Ureter (tissue), 1 donor: ENCODE data around the gene PRKCD. TPM values are rescaled to one million over a fixed set of nuclear protein-coding genes. Genes with fewer than 3 reads are reported as not detected.
A peak's percentile ranks its signal among the peaks of the same experiment; 100 is the strongest.

Experiments used
- DNase-seq: peaks from one replicate; pipeline ENCODE4 v3.0.0-alpha.2; 2020; ENCODE audit warnings: low spot score
- total RNA-seq: library from RNA; stranded (reverse); gene quantifications from one replicate; pipeline ENCODE4 v1.2.4, GENCODE V29; 2023
- donor health status: DM: yes; HTN: yes; CAD: no.

PRKCD gene
- total RNA-seq, 1 donor from 2014 or later: 82.2 TPM

DNA sequence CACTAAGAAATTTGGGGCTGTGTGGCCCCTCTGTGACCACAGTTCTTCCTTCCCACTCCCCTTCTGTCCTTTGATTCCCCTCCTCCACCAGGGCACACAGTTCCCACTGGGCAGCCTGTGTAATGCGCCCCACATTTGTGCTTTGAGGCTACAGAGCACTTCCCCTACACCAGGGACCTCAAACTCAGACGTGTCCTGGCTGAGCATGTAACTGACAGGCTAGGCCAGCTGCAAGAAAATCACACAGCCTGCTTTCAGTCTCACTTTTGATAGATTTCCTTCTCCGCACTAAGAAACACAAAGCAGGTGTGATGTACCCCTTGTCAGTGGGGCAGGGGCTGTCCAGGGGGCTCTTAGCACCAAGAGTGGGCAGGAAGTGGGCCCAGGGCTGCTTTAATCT, 29.6 kb downstream of the PRKCD start:
- DNase-seq: no peak

DNA sequence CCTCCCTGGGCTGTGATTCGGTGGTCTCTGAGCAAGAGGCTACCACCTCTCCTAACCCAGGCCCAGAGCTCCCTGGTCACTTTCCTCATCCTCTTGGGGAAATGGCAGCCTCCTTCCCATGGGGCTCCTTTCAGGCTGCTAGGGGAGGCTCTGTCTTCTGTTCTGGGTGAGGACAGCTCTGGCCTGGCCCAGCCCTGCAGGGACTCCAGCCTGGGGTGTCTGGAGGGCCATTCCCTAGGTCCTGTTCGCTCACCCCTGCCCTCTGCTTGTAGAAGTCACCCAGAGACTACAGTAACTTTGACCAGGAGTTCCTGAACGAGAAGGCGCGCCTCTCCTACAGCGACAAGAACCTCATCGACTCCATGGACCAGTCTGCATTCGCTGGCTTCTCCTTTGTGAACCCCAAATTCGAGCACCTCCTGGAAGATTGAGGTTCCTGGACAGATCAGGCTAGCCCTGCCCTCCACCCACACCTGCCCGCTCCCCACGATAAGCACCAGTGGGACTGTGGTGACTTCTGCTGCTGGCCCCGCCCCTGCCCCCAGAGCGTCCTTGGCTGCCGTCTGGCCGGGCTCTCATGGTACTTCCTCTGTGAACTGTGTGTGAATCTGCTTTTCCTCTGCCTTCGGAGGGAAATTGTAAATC, 30.9 kb downstream of the PRKCD start:
- no peak for DNase-seq

DNA sequence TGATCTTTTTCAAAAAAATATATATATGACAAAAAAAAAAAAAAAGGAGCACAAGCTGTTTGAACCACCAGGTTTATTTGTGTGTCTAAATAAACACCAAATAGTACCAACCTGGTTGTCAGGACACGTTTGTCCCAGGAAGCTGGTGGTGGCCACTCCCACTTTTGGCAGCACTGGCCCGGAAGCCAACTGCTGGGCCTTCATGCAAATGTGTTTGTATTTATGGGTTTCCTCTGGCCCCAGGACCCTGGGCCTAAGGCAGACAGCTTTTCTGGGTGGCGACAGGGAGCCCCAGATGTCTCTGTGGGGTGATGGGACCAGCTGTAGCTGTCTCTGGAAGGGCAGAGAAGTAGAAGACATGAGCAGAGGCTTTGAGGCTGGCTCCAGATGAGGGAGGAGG, 31.6 kb downstream of the PRKCD start:
- no peak for DNase-seq

DNA sequence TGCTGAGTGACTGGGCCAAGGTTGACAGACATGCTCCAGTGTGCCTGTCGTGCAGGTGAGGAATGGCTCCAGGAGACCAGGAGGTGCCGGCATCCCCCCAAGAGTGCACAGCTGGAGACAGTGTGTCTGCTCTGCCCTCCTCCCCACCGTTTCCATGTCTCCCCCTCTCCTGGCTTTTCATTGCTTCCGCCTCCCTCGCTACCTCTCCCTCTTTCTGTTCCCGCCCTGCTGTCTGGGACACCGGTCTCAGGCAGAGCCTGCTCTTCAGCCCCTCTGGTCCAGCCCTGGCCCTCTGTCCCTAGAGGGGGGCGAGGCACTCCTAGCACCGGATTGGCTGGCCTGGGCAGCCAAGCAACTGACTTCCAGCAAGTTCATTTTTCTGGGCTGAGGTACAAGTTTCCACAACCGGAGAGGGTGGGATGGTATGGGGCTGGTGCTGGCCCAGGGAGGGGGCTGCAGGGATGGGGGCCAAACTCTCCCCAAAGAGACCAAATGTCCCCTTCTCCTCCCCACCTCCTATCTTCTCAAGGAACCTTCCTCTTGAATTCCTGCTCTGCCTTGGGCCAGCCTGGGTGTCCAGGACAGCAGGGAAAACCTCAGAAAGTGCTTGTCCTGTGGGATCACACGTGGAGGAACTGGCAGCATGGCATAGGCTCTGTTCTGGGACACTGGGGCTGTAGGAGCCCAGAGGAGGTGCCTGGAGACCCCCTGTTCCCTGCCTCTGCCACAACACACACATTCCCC, 32.6 kb downstream of the PRKCD start:
- DNase-seq: peak; percentile 76

DNA sequence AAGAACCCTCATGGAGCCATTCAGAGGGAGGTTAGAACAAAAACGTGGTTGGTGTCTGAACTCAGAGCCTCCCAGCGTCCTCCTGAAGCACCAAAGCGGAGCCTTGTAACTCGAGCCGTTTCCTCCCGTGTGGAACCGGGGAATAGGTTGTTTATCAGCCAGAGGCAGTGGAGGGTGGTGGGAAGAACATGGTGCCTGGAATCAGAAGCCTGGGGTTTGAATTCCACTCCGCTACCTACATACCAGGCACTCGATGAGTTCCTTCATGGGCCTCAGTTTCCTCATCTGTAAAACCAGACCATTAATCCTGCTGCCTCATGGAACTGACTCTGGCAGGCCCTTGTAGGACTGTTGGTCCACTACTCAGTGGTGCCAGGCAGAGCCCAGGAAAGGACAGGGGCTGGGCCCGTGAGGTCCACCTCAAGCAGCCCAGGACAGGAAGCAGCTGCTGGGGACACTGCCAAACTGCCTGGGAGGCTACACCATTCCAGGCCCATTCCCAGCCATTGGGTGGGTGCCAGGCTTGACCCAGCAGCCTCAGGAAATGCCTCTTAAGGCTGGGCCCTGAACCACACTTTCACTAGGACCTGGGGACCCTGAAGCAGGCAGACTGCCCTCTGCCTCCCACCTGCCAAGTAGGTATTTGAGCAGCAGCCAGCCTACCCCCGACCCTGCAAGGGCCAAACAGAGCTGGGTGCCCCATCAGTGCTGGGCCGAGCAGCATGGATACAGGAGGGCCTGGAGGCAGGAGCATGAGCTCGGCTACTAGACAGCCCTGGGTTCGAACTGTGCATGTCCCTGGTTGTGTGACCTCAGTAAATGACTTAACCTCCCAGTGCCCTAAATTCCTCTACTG, 33.4 kb downstream of the PRKCD start:
- peak; percentile 85 for DNase-seq

DNA sequence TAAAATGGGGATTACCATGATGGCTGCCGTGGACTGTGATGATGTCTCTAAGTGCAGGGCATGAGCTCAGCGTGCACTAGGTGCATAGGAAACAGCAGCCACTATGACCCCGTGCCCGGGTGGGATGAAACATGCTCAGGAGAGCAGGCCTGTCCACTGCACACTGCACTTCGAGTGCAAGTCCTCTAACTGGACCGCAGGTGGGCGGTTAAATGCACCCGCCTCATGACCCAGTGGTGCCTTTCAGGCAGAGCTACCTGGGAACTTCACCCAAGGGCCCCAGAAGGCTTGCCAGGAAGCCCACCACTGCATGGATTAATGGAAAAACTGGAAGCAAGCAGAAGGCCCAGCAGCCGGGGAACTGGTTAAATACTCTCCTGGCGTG, 34.0 kb downstream of the PRKCD start:
- DNase-seq: no peak

DNA sequence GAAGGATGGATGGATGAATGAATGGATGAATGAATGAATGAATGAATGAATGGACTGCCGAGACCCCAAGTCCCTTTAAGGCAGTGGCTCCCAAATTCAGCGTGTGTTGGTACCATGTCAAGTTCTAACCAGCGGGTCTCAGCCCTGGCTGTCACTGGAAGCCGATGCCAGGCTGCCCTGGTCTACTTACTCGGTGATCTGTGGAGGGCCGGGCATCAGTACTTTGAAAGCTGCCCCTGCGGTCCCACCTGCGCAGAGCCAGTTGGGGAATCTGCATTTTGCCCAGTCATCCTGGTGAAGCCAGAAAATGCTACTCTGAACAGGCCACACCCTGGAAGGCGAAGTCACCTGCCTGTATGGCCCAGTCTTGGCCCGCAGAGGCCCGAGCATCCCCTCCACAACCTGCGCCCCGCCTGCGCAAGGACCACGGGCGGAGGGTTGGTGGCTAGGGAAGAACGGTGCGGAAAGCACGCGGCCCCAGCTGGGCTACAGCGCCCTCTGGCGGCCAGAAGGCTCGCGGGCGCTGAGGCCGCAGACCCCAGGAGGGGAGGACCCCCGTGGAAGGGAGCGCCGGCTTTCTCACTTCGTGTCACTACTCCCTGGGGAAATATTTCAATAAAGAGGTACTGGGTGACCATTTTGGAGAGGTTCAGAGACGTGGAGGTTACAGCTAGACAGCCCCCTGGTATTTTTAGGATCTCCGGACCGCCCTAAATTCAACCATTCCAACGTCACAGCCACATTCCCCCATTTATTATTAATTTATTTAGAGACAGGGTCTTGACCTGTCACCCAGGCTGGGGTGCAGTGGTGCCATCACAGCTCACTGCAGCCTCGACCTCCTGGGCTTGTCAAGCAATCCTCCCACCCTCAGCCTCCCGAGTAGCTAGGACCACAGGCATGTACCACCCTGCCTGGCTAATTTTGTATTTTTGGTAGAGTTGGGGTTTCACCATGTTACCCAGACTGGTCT, 34.9 kb downstream of the PRKCD start:
- no peak for DNase-seq

DNA sequence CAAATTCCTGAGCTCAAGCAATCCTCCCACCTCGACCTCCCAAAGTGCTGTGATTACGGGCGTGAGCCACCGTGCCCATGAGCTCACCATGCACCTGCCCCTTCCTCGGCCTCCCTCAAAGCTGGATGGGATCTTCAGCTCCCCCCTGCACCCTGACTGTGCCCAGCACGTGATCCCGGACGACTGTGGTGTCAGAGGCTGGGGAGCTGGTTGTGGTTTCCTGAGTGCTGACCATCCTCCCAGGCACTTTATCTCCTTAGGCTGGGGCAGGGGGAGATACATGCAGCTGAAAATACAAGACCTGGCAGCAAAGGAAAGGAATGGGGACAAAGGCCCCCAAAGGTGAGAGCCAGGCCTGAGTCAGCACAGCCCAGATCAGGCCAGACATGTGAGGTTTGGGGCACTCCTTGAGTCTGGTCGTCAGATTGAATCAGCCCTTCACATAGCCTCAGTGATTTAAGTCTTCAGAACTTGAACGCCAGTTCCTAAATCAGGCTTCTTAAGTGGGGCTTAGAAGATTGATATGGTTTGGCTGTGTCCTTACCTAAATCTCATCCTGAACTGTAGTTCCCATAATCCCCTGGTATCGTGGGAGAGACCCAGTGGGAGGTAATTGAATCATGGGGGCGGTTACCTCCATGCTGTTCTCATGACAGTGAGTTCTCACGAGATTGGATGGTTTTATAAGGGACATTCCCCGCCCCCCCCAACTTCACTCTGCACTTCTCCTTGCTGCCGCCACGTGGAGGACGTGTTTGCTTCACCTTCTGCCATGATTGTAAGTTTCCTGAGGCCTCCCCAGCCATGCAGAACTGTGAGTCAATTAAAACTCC, 35.8 kb downstream of the PRKCD start:
- DNase-seq: no peak

DNA sequence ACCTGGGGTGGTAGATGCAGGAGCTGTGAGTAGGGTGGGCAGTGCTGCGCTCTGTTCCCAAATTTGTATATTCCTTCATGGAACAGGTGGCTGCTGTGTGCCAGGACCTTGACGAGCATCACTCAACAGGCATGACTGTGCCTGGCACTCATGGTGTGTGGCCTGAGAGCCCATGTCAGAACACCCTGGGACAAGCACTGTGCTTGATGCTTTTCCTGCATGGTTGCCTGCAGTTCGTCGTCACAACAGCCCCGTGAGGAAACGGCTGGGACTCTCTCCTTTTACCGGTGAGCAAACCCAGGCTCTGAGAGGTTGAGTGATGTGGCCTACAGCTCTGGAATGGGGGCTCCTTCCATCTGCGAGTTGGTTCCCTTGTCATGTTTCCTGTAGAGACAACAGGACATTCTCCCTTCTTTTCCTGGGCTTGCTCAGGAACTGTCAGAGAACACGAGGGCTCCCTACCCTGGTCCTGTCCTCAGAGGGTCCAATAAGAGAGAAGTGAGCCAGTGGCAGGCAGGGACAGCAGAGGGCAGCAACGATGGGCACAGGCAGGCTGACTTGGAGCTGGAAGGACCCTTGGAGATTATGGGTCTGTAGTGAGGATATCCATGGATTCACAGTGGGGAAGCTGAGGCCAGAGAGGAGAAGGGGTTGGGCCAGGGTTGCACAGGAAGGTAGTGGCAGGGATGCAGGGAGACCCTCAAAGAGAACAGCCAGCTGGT, 37.4 kb downstream of the PRKCD start:
- DNase-seq: no peak

DNA sequence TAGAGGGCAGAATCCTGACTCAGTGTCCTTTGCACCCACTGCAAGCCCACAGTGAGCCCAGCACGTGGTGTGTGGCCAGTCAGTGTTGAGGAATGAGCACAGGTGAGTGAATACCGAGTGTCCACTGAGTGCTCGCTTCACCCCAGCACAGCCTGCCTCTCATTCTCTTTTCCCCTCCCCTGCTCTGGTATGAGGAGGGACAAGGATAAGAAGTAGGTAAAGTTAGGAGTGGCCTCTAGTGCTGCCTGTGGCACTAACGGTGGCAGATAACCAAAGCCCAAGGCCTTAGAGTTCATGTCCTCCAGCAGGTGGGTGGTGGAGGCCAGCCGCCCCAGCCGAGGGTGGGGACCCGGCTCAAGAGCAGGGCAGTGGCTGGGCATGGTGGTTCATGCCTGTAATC, 38.0 kb downstream of the PRKCD start:
- no peak for DNase-seq

DNA sequence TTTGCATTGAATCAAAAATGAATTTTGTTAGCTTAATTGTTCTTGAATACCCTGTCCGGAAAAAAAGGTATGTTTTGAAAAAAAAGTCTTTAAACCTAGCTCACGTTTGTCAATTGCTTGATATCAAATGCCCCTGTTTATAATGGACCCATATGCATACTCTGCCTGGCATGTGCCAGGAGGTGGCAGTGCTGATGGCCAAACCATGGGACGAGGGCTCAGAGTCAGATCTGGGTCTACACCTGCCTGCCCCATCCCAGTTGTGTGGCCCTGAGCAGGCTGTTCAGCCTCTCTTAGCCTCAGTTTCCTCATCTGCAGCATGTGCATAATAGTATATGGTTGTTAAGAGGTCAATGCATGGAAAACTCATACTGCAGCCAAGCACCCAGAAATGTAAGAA, 38.8 kb downstream of the PRKCD start:
- no peak for DNase-seq

DNA sequence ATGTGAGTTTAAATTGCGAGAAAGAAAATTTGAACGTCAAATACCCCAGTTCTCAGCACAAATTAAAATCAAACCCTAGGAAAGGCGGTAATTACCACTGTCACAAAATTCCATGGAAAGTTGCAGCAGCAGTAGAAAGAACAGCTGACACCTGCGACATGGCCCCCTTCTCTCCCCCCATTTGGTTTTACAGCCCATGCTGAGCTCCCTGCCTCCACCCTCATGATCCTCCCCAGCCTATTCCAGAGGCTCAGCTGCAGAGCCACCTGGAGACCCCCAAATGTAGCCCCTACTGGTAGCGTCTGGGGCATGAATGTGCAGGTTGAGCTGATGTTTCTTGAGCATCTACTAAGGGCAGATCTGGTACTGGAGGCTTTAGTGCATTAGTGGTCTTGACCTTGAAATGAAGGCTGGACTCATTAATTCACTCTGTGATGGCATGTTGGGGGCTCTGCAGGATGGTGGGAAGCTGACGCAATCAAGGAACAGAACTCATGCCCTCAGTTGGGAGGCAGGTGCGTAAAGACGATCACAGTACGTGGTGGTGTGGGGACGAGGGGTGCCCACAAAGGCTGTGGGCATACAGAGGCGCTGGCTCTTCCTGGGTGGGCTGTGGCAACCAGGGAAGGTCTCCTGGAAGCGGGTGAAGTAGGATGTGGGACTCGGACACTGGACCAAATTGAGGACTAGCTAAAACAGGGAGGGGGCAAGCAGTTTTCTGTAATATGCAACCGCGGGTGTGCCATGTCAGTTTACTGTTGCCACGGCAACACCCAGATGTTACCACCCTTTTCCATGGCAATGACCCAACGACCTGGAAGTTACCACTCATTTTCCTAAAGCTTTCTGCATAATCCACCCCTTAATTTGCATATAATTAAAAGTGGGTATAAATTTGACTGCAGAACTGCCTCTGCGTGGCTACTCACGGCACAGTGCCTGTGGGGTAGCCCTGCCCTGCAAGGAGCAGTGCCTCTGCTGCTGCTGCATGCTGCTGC, 39.8 kb downstream of the PRKCD start:
- DNase-seq: no peak

DNA sequence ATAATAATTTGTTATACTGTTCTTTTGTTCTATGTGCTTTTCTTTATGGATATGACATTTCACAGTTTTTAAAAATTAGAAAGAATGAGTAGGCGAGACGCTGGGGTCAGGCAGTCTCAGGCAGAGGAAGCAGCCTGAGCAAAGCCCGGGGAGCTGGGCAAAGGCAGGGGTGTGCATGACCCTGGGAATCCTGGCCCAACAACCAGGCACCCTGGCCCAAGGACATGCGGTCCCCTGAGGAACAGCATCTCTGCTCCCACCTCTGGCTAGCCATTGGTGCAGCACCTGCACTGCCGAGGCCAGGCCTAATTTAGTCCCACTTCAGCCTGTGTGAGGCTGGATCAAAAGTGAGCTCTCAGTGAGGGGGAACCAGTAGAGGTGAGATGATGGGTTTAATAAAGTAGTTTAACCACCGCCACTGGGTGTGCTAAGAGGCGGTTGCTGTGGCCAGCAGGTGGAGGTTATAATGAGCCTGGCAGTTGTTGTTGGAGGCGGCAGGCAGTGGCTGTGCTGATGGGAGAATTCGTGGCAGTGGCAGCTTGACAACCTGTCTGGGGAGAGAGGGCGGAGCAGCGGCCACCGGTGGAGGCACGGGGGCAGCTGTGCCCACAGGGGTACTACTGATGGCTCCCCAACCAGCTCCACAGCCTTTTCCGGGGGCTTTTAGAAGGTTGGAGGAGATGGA, 41.5 kb downstream of the PRKCD start:
- no peak for DNase-seq

DNA sequence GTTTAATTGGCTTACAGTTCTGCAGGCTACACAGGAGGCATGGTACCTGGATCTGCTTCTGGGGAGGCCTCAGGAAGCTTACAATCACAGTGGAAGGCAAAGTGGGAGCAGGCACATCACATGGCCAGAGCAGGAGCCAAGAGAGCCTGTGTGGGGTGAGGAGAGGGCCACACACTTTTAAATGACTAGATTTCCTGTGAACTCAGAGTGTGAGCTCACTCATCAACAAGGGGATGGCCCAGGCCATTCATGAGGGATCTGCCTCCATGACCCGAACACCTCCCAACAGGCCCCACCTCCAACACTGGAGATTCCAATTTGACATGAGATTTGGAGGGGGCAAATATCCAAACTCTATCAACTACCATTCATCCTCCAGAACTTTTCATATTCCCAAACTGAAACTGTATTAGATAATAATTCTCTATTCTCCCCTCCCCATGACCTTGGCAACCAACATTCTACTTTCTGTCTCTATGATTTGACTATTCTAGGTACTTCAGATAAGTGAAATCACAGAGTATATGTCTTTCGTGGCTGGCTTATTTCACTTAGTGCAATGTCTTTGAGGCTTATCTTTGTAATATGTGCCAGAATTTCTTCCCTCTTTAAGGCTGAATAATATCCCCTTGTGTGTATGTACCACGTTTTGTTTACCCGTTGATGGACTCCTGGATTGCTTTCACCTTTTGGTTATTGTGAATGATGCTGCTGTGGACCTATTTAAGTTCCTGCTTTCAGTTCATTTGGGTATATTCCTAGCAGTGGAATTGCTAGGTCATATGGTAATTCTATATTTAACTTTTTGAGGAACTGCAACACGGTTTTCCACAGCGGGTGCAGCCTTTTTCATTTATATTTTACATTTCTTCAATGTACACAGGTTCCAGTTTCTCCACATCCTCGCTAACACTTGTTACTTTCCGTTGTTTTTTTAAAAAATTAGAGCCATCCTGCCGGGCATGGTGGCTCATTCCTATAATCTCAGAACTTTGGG, 51.0 kb downstream of the PRKCD start:
- DNase-seq: no peak

DNA sequence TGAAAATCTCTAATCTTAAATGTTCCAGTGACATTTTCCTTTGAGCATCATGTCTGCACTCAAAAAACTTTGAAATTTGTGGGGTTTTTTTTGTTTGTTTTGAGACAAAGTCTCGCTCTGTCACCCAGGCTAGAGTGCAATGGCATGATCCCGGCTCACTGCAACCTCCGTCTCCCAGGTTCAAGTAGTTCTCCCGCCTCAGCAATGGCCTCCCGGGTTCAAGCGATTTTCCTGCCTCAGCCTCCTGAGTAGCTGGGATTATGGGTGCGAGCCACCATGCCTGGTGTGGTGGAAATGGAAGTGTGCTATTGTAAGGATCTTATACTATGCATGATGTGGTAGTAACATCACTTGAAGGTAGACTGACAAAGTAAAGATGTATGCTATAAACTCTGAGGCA, 52.3 kb downstream of the PRKCD start:
- no peak for DNase-seq

DNA sequence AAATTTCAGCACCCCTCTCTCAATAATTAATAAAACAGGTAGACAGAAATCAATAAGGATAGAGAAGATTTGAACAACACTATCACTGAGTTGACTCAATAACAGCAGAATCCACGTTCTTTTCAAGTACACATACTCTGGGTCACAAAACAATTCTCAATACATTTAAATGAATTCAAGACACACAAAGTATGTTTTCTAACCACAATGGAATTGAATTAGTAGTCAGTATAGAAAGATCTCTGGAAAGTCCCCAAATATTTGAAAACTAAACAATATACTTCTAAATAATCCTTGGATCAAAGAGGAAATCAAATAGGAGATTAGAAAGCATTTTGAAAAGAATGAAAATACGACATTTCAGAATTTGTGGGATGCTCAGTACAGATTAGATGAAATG, 54.8 kb downstream of the PRKCD start:
- no peak for DNase-seq

DNA sequence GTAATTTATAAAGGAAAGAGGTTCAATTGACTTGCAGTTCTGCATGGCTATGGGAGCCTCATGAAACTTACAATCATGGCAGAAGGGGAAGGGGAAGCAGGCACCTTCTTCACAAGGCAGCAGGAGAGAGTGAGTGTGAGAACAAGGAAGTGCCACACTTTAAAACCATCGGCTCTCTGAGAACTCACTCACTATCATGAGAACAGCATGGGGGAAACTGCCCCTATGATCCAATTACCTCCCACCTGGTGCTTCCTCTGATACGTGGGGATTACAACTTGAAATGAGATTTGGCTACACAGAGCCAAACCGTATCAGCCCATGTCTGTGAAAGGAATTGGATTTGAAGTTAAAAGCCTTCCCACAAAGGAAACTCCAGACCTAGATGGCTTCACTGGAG, 55.7 kb downstream of the PRKCD start:
- DNase-seq: no peak
